ENCODE results near the gene GHITM. TPM values are rescaled to one million over a fixed set of nuclear protein-coding genes. Genes with fewer than 3 reads are reported as not detected.

The GHITM gene
- total and polyA plus RNA-seq, 2 experiments from 2014 or later = 97.1 to 105 TPM

DNA sequence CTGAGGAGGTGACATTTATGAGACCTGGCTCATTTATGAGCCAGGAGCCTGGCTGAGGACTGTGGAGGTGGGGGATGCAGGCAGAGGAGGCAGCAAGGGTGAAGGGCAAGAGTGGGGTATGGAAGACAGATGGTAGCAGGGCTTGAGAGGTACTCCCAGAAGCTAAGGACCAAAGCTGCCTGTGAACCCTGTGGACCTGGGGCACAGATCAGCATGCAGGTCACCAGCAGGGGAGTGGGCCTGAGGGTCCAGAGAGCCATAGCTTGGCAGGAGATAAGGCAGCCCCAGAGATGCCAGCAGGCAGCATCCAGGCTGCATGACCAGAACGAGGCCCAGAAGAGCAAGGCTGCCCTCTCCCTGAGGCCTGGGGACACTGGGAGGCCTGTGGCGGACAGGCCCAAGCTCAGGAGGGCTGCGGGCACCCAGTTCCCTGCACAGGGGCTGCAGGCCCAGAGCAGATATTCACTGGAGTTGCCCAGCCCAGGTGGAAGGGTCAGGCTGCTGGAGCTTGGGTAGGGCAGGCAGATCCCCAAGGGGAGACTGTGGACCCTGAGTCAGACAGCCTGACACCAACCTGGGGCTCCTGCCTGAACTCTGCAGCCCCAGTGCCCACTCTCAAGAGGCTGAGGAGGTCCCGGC, 37.6 kb downstream of the GHITM start:
- peaks cover 12% of the 10 kb centered on the region for H3K9me3 Mint-ChIP-seq
- no peak for ATAC-seq
- Histone ChIP-seq H3K4me2 (no peak overlapping the region), H3K9me2 (ENCODE audit: insufficient read depth) (no peaks in the 10 kb centered on the region; the same call in 1 of the 2 replicates), H3K4me3 (no peak overlapping the region), H3K27ac (ENCODE audit: low read depth) (no peak overlapping the region), H3K27me3 (ENCODE audit: insufficient read depth) (no peaks in the 10 kb centered on the region), H3K4me1 (ENCODE audit: insufficient read depth) (no peaks in the 10 kb centered on the region), H3F3A (replicated peaks; ENCODE audit: low read depth) (no peaks in the 10 kb centered on the region), H3K36me3 (ENCODE audit: insufficient read depth) (no peaks in the 10 kb centered on the region), H3K79me2 (replicated peaks; ENCODE audit: insufficient read depth) (no peaks in the 10 kb centered on the region), H4K20me1 (replicated peaks; ENCODE audit: insufficient read depth) (no peaks in the 10 kb centered on the region; the same call in 1 of the 2 replicates), H2AFZ (0 out of 2 replicates have a peak overlapping the region, but pooled peaks have one; percentile 47)
- H3K4me3 Mint-ChIP-seq = no peak overlapping the region
- H3K36me3 Mint-ChIP-seq (ENCODE audit: low read depth) = peaks cover 5% of the 10 kb centered on the region; the same call in 1 of the 3 replicates
- peaks cover 5% of the 10 kb centered on the region for H3K27me3 Mint-ChIP-seq (ENCODE audit: insufficient read depth, low read depth, poor library complexity)
- no peak overlapping the region for H3K27ac Mint-ChIP-seq
- TF ChIP-seq, protein P1, sequence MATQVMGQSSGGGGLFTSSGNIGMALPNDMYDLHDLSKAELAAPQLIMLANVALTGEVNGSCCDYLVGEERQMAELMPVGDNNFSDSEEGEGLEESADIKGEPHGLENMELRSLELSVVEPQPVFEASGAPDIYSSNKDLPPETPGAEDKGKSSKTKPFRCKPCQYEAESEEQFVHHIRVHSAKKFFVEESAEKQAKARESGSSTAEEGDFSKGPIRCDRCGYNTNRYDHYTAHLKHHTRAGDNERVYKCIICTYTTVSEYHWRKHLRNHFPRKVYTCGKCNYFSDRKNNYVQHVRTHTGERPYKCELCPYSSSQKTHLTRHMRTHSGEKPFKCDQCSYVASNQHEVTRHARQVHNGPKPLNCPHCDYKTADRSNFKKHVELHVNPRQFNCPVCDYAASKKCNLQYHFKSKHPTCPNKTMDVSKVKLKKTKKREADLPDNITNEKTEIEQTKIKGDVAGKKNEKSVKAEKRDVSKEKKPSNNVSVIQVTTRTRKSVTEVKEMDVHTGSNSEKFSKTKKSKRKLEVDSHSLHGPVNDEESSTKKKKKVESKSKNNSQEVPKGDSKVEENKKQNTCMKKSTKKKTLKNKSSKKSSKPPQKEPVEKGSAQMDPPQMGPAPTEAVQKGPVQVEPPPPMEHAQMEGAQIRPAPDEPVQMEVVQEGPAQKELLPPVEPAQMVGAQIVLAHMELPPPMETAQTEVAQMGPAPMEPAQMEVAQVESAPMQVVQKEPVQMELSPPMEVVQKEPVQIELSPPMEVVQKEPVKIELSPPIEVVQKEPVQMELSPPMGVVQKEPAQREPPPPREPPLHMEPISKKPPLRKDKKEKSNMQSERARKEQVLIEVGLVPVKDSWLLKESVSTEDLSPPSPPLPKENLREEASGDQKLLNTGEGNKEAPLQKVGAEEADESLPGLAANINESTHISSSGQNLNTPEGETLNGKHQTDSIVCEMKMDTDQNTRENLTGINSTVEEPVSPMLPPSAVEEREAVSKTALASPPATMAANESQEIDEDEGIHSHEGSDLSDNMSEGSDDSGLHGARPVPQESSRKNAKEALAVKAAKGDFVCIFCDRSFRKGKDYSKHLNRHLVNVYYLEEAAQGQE (IDR thresholded peaks at IDR 0.05; ENCODE audit: unreplicated experiment) = no peak
- TF ChIP-seq, protein P2, sequence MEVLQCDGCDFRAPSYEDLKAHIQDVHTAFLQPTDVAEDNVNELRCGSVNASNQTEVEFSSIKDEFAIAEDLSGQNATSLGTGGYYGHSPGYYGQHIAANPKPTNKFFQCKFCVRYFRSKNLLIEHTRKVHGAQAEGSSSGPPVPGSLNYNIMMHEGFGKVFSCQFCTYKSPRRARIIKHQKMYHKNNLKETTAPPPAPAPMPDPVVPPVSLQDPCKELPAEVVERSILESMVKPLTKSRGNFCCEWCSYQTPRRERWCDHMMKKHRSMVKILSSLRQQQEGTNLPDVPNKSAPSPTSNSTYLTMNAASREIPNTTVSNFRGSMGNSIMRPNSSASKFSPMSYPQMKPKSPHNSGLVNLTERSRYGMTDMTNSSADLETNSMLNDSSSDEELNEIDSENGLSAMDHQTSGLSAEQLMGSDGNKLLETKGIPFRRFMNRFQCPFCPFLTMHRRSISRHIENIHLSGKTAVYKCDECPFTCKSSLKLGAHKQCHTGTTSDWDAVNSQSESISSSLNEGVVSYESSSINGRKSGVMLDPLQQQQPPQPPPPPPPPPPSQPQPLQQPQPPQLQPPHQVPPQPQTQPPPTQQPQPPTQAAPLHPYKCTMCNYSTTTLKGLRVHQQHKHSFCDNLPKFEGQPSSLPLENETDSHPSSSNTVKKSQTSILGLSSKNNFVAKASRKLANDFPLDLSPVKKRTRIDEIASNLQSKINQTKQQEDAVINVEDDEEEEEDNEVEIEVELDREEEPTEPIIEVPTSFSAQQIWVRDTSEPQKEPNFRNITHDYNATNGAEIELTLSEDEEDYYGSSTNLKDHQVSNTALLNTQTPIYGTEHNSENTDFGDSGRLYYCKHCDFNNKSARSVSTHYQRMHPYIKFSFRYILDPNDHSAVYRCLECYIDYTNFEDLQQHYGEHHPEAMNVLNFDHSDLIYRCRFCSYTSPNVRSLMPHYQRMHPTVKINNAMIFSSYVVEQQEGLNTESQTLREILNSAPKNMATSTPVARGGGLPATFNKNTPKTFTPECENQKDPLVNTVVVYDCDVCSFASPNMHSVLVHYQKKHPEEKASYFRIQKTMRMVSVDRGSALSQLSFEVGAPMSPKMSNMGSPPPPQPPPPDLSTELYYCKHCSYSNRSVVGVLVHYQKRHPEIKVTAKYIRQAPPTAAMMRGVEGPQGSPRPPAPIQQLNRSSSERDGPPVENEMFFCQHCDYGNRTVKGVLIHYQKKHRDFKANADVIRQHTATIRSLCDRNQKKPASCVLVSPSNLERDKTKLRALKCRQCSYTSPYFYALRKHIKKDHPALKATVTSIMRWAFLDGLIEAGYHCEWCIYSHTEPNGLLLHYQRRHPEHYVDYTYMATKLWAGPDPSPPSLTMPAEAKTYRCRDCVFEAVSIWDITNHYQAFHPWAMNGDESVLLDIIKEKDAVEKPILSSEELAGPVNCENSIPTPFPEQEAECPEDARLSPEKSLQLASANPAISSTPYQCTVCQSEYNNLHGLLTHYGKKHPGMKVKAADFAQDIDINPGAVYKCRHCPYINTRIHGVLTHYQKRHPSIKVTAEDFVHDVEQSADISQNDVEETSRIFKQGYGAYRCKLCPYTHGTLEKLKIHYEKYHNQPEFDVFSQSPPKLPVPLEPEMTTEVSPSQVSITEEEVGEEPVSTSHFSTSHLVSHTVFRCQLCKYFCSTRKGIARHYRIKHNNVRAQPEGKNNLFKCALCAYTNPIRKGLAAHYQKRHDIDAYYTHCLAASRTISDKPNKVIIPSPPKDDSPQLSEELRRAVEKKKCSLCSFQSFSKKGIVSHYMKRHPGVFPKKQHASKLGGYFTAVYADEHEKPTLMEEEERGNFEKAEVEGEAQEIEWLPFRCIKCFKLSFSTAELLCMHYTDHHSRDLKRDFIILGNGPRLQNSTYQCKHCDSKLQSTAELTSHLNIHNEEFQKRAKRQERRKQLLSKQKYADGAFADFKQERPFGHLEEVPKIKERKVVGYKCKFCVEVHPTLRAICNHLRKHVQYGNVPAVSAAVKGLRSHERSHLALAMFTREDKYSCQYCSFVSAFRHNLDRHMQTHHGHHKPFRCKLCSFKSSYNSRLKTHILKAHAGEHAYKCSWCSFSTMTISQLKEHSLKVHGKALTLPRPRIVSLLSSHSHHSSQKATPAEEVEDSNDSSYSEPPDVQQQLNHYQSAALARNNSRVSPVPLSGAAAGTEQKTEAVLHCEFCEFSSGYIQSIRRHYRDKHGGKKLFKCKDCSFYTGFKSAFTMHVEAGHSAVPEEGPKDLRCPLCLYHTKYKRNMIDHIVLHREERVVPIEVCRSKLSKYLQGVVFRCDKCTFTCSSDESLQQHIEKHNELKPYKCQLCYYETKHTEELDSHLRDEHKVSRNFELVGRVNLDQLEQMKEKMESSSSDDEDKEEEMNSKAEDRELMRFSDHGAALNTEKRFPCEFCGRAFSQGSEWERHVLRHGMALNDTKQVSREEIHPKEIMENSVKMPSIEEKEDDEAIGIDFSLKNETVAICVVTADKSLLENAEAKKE (CRISPR knock-in tag; IDR thresholded peaks at IDR 0.05) = no peak
- TF ChIP-seq EZH2phosphoT487 (IDR thresholded peaks at IDR 0.05; ENCODE audit: unreplicated experiment) (no peak), ZNF331 (CRISPR knock-in tag; IDR thresholded peaks at IDR 0.05; ENCODE audit: low read depth) (no peak), JUNB (IDR thresholded peaks at IDR 0.05; ENCODE audit: unreplicated experiment) (no peak), ZNF114 (CRISPR knock-in tag; IDR thresholded peaks at IDR 0.05) (no peak), POLR2AphosphoS5 (IDR thresholded peaks at IDR 0.05; ENCODE audit: low read depth) (no peak), EZH2 (IDR thresholded peaks at IDR 0.05; ENCODE audit: low read depth, unreplicated experiment) (no peak), STAT1 (IDR thresholded peaks at IDR 0.05; ENCODE audit: unreplicated experiment) (no peak), NANOG (IDR thresholded peaks at IDR 0.05; ENCODE audit: borderline replicate concordance) (no peak), CREB1 (CRISPR knock-in tag; IDR thresholded peaks at IDR 0.05; ENCODE audit: low read depth) (no peak)
- TF ChIP-seq, protein P3, sequence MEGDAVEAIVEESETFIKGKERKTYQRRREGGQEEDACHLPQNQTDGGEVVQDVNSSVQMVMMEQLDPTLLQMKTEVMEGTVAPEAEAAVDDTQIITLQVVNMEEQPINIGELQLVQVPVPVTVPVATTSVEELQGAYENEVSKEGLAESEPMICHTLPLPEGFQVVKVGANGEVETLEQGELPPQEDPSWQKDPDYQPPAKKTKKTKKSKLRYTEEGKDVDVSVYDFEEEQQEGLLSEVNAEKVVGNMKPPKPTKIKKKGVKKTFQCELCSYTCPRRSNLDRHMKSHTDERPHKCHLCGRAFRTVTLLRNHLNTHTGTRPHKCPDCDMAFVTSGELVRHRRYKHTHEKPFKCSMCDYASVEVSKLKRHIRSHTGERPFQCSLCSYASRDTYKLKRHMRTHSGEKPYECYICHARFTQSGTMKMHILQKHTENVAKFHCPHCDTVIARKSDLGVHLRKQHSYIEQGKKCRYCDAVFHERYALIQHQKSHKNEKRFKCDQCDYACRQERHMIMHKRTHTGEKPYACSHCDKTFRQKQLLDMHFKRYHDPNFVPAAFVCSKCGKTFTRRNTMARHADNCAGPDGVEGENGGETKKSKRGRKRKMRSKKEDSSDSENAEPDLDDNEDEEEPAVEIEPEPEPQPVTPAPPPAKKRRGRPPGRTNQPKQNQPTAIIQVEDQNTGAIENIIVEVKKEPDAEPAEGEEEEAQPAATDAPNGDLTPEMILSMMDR (conservative IDR thresholded peaks at IDR 0.05; ENCODE audit: low read depth in 2 of 2) = no peak
- TF ChIP-seq, protein P4, sequence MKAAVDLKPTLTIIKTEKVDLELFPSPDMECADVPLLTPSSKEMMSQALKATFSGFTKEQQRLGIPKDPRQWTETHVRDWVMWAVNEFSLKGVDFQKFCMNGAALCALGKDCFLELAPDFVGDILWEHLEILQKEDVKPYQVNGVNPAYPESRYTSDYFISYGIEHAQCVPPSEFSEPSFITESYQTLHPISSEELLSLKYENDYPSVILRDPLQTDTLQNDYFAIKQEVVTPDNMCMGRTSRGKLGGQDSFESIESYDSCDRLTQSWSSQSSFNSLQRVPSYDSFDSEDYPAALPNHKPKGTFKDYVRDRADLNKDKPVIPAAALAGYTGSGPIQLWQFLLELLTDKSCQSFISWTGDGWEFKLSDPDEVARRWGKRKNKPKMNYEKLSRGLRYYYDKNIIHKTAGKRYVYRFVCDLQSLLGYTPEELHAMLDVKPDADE (IDR thresholded peaks at IDR 0.05) = no peak
- H3K4me1 Mint-ChIP-seq = peaks cover 4% of the 10 kb centered on the region; the same call in 1 of the 3 replicates
- DNase-seq (ENCODE audit: low spot score) = no peak
